Activated T-cell treated with anti-CD3 and anti-CD28 coated beads, Interleukin-2, amount 50 U/mL, for 4 hours (primary cell): ENCODE results near the gene TBC1D2B. TPM values are rescaled to one million over a fixed set of nuclear protein-coding genes. Genes with fewer than 3 reads are reported as not detected.

Experiments used
- ATAC-seq, 2 donors: fragments of 200-7000 bp; cut with Tn5 transposase; one replicate each; pipeline ENCODE4 v1.10.0; 2021
- DNase-seq: peaks from one replicate; pipeline ENCODE4 v3.0.0-alpha.2; 2020
- H3K27me3 Mint-ChIP-seq: one replicate; pipeline ENCODE4 v1.8.0; 2021; ENCODE audit warnings: low read depth, mixed read lengths
- H3K36me3 Mint-ChIP-seq: one replicate; pipeline ENCODE4 v1.8.0; 2022; ENCODE audit warnings: mixed read lengths; ENCODE audit not compliant: insufficient read depth
- H3K4me1 Mint-ChIP-seq: one replicate; pipeline ENCODE4 v1.8.0; 2021; ENCODE audit warnings: low read depth, mixed read lengths
- H3K4me3 Mint-ChIP-seq: one replicate; pipeline ENCODE4 v1.8.0; 2021; ENCODE audit warnings: mild to moderate bottlenecking, moderate library complexity, mixed read lengths
- H3K9me3 Mint-ChIP-seq: one replicate; pipeline ENCODE4 v1.8.0; 2021; ENCODE audit warnings: mixed read lengths
- total RNA-seq, 3 donors: library from RNA; stranded (reverse); gene quantifications; one replicate each; pipeline ENCODE4 v1.2.1, GENCODE V29; 2021

The TBC1D2B gene
- total RNA-seq, 3 donors from 2014 or later = 22.8 to 24.9 (median 24.0) TPM

GRCh38 chr15:78045189-78045588 lies 32.3 kb downstream of the TBC1D2B start:
- H3K4me3 Mint-ChIP-seq = no peak overlapping the region
- H3K36me3 Mint-ChIP-seq = peaks cover 16% of the 10 kb centered on the region
- DNase-seq (no peak), ATAC-seq (no peak)
- H3K9me3 Mint-ChIP-seq = no peaks in the 10 kb centered on the region
- no peaks in the 10 kb centered on the region for H3K27me3 Mint-ChIP-seq
- peaks cover 94% of the 10 kb centered on the region for H3K4me1 Mint-ChIP-seq

- Mint-ChIP-seq H3K36me3 (peaks cover 21% of the 10 kb centered on the region), H3K4me1 (peaks cover 94% of the 10 kb centered on the region), H3K27me3 (no peaks in the 10 kb centered on the region), H3K9me3 (no peaks in the 10 kb centered on the region), H3K4me3 (peak overlapping the region; percentile 31)
- ATAC-seq (peak; percentile 55 to 66), DNase-seq (no peak)
Measured at GRCh38 chr15:78044407-78045155, 32.9 kb downstream of the TBC1D2B start.

GRCh38 chr15:78041946-78042345 lies 35.6 kb downstream of the TBC1D2B start:
- peaks cover 93% of the 10 kb centered on the region for H3K4me1 Mint-ChIP-seq
- H3K4me3 Mint-ChIP-seq = no peak overlapping the region
- ATAC-seq = no peak
- no peaks in the 10 kb centered on the region for H3K9me3 Mint-ChIP-seq
- H3K36me3 Mint-ChIP-seq = peaks cover 28% of the 10 kb centered on the region
- no peak for DNase-seq
- H3K27me3 Mint-ChIP-seq = no peaks in the 10 kb centered on the region

GRCh38 chr15:78040653-78041244 lies 36.8 kb downstream of the TBC1D2B start:
- H3K36me3 Mint-ChIP-seq = peaks cover 24% of the 10 kb centered on the region
- no peak for ATAC-seq
- H3K9me3 Mint-ChIP-seq = no peaks in the 10 kb centered on the region
- peaks cover 93% of the 10 kb centered on the region for H3K4me1 Mint-ChIP-seq
- H3K27me3 Mint-ChIP-seq = no peaks in the 10 kb centered on the region
- DNase-seq = no peak
- H3K4me3 Mint-ChIP-seq = no peak overlapping the region

GRCh38 chr15:78038585-78039247 lies 38.8 kb downstream of the TBC1D2B start:
- no peak overlapping the region for H3K4me3 Mint-ChIP-seq
- H3K4me1 Mint-ChIP-seq = peaks cover 96% of the 10 kb centered on the region
- H3K9me3 Mint-ChIP-seq = no peaks in the 10 kb centered on the region
- ATAC-seq (no peak), DNase-seq (no peak)
- H3K27me3 Mint-ChIP-seq = no peaks in the 10 kb centered on the region
- H3K36me3 Mint-ChIP-seq = peaks cover 21% of the 10 kb centered on the region

GRCh38 chr15:78037779-78038305 lies 39.7 kb downstream of the TBC1D2B start:
- ATAC-seq = no peak
- peaks cover 97% of the 10 kb centered on the region for H3K4me1 Mint-ChIP-seq
- no peaks in the 10 kb centered on the region for H3K9me3 Mint-ChIP-seq
- no peaks in the 10 kb centered on the region for H3K27me3 Mint-ChIP-seq
- H3K4me3 Mint-ChIP-seq = no peak overlapping the region
- DNase-seq = no peak
- H3K36me3 Mint-ChIP-seq = peaks cover 18% of the 10 kb centered on the region

GRCh38 chr15:78037328-78037727 lies 40.2 kb downstream of the TBC1D2B start:
- no peaks in the 10 kb centered on the region for H3K27me3 Mint-ChIP-seq
- ATAC-seq (no peak), DNase-seq (no peak)
- peaks cover 14% of the 10 kb centered on the region for H3K36me3 Mint-ChIP-seq
- peaks cover 96% of the 10 kb centered on the region for H3K4me1 Mint-ChIP-seq
- H3K4me3 Mint-ChIP-seq = peak overlapping the region; percentile 5
- H3K9me3 Mint-ChIP-seq = no peaks in the 10 kb centered on the region

GRCh38 chr15:78035861-78036476 lies 41.5 kb downstream of the TBC1D2B start:
- no peak for ATAC-seq
- peak overlapping the region; percentile 66 for H3K4me3 Mint-ChIP-seq
- H3K27me3 Mint-ChIP-seq = no peaks in the 10 kb centered on the region

GRCh38 chr15:78035321-78035751 lies 42.2 kb downstream of the TBC1D2B start:
- DNase-seq = peak; percentile 60
- ATAC-seq = no peak
- Mint-ChIP-seq H3K4me1 (peaks cover 91% of the 10 kb centered on the region), H3K36me3 (peaks cover 16% of the 10 kb centered on the region), H3K9me3 (no peaks in the 10 kb centered on the region), H3K27me3 (no peaks in the 10 kb centered on the region), H3K4me3 (peak overlapping the region; percentile 66)

More at GRCh38 chr15:78035861-78036476, 41.5 kb downstream of the TBC1D2B start:
- peaks cover 94% of the 10 kb centered on the region for H3K4me1 Mint-ChIP-seq
- peaks cover 14% of the 10 kb centered on the region for H3K36me3 Mint-ChIP-seq
- no peak for DNase-seq
- H3K9me3 Mint-ChIP-seq = no peaks in the 10 kb centered on the region

- H3K4me1 Mint-ChIP-seq = peaks cover 84% of the 10 kb centered on the region
- H3K36me3 Mint-ChIP-seq = peaks cover 11% of the 10 kb centered on the region
- peak overlapping the region; percentile 66 for H3K4me3 Mint-ChIP-seq
- no peaks in the 10 kb centered on the region for H3K27me3 Mint-ChIP-seq
- ATAC-seq (peak; percentile 91 to 92), DNase-seq (peak; percentile 75)
- H3K9me3 Mint-ChIP-seq = no peaks in the 10 kb centered on the region
Measured at GRCh38 chr15:78034495-78035191, 42.9 kb downstream of the TBC1D2B start.

GRCh38 chr15:78033864-78034263 lies 43.6 kb downstream of the TBC1D2B start:
- ATAC-seq (no peak), DNase-seq (peak; percentile 29)
- Mint-ChIP-seq H3K27me3 (no peaks in the 10 kb centered on the region), H3K36me3 (peaks cover 8% of the 10 kb centered on the region), H3K4me1 (peaks cover 76% of the 10 kb centered on the region), H3K9me3 (no peaks in the 10 kb centered on the region), H3K4me3 (no peak overlapping the region)

- Mint-ChIP-seq H3K9me3 (no peaks in the 10 kb centered on the region), H3K4me3 (no peak overlapping the region), H3K36me3 (peaks cover 10% of the 10 kb centered on the region), H3K27me3 (no peaks in the 10 kb centered on the region), H3K4me1 (peaks cover 65% of the 10 kb centered on the region)
- DNase-seq (no peak), ATAC-seq (no peak)
Measured at GRCh38 chr15:78032671-78033070, 44.8 kb downstream of the TBC1D2B start.

- no peak overlapping the region for H3K4me3 Mint-ChIP-seq
- H3K36me3 Mint-ChIP-seq = peaks cover 39% of the 10 kb centered on the region
- H3K4me1 Mint-ChIP-seq = no peaks in the 10 kb centered on the region
- no peaks in the 10 kb centered on the region for H3K27me3 Mint-ChIP-seq
- ATAC-seq (no peak), DNase-seq (no peak)
- H3K9me3 Mint-ChIP-seq = no peaks in the 10 kb centered on the region
Measured at GRCh38 chr15:78024883-78025282, 52.6 kb downstream of the TBC1D2B start.

GRCh38 chr15:78024519-78024870 lies 53.0 kb downstream of the TBC1D2B start:
- DNase-seq = no peak
- no peaks in the 10 kb centered on the region for H3K9me3 Mint-ChIP-seq
- peaks cover under 1% of the 10 kb centered on the region for H3K4me1 Mint-ChIP-seq
- H3K4me3 Mint-ChIP-seq = no peak overlapping the region
- H3K27me3 Mint-ChIP-seq = no peaks in the 10 kb centered on the region
- ATAC-seq = no peak
- peaks cover 39% of the 10 kb centered on the region for H3K36me3 Mint-ChIP-seq
